ENCODE results near the gene TANGO2.

The TANGO2 gene

GRCh38 chr22:20001082-20001638 is 19.8 kb upstream of the TANGO2 start:
- Histone ChIP-seq H3K9me3 (ENCODE audit: severe bottlenecking) (peaks cover 7% of the 10 kb centered on the region), H3K4me3 (ENCODE audit: low read depth, low read length) (no peak overlapping the region), H3K27me3 (ENCODE audit: insufficient read depth, low read depth, severe bottlenecking) (no peaks in the 10 kb centered on the region), H3K27ac (peak overlapping the region; percentile 89), H3K36me3 (no peaks in the 10 kb centered on the region)
- DNase-seq, result no peak
- no peak for TF ChIP-seq CTCF (IDR thresholded peaks at IDR 0.05; ENCODE audit: low read depth, low read length)

- Histone ChIP-seq H3K36me3 (no peaks in the 10 kb centered on the region), H3K9me3 (ENCODE audit: severe bottlenecking) (peaks cover 7% of the 10 kb centered on the region), H3K27me3 (ENCODE audit: insufficient read depth, low read depth, severe bottlenecking) (no peaks in the 10 kb centered on the region), H3K4me3 (ENCODE audit: low read depth, low read length) (no peak overlapping the region), H3K27ac (no peak overlapping the region)
- no peak for DNase-seq
- TF ChIP-seq CTCF (IDR thresholded peaks at IDR 0.05; ENCODE audit: low read depth, low read length), result no peak
These were observed 18.8 kb upstream of the TANGO2 start for GRCh38 chr22:20002128-20002527.

DNA sequence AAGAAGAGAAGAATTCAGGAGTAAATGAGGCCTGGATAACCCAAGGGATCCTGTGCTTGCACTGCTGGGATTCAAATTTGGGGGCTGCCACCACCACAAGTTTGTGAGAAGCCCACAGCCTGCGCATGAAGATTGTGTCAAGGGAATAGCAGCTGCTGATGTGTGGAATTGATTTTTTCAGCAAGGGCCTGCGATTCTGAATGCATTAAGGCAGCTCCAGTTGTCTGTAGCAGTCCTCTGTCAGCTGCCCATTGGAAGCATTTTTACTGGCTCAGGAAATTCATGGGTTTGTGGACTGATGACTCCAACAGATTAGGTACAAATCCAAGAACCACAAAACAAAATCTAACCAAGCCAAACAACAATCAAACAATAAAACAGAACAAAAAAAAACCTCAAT is 18.3 kb upstream of the TANGO2 start:
- H3K36me3 ChIP-seq, result no peaks in the 10 kb centered on the region
- DNase-seq, result no peak
- peaks cover 7% of the 10 kb centered on the region for H3K9me3 ChIP-seq (ENCODE audit: severe bottlenecking)
- TF ChIP-seq CTCF (IDR thresholded peaks at IDR 0.05; ENCODE audit: low read depth, low read length), result no peak
- H3K4me3 ChIP-seq (ENCODE audit: low read depth, low read length), result no peak overlapping the region
- no peaks in the 10 kb centered on the region for H3K27me3 ChIP-seq (ENCODE audit: insufficient read depth, low read depth, severe bottlenecking)
- H3K27ac ChIP-seq, result no peak overlapping the region

GRCh38 chr22:20003304-20003703 is 17.6 kb upstream of the TANGO2 start:
- no peaks in the 10 kb centered on the region for H3K27me3 ChIP-seq (ENCODE audit: insufficient read depth, low read depth, severe bottlenecking)
- no peak for TF ChIP-seq CTCF (IDR thresholded peaks at IDR 0.05; ENCODE audit: low read depth, low read length)
- H3K9me3 ChIP-seq (ENCODE audit: severe bottlenecking), result peaks cover 7% of the 10 kb centered on the region
- H3K4me3 ChIP-seq (ENCODE audit: low read depth, low read length), result no peak overlapping the region
- DNase-seq, result no peak
- H3K27ac ChIP-seq, result no peak overlapping the region
- H3K36me3 ChIP-seq, result no peaks in the 10 kb centered on the region

- H3K27me3 ChIP-seq (ENCODE audit: insufficient read depth, low read depth, severe bottlenecking), result no peaks in the 10 kb centered on the region
- DNase-seq, result no peak
- no peak overlapping the region for H3K4me3 ChIP-seq (ENCODE audit: low read depth, low read length)
- no peak overlapping the region for H3K27ac ChIP-seq
- TF ChIP-seq CTCF (IDR thresholded peaks at IDR 0.05; ENCODE audit: low read depth, low read length), result no peak
- peaks cover 7% of the 10 kb centered on the region for H3K9me3 ChIP-seq (ENCODE audit: severe bottlenecking)
- H3K36me3 ChIP-seq, result no peaks in the 10 kb centered on the region
These were observed 16.4 kb upstream of the TANGO2 start for GRCh38 chr22:20004464-20004863.
